Smooth muscle cell (in vitro differentiated cells): ENCODE data around the gene SLC44A4. TPM values are rescaled to one million over a fixed set of nuclear protein-coding genes. Genes with fewer than 3 reads are reported as not detected.
"Not testable (repeated sequence)": the region's sequence is repeated elsewhere in the genome, so short reads cannot be mapped to it uniquely, and the experiment has no call there.

Source experiments
- DNase-seq: peaks from one replicate; lab custom pipeline; 2025; ENCODE audit not compliant: unreplicated experiment; lab: John Stamatoyannopoulos, UW
- H2AFZ ChIP-seq: fragments of 200-600 bp; sonication (generic); 2 replicates; pipeline ENCODE4 v1.6.0; 2016; ENCODE audit warnings: antibody characterized with exemption, low read depth, mild to moderate bottlenecking
- H3F3A ChIP-seq: fragments of 200-600 bp; sonication (generic); 2 replicates; pipeline ENCODE4 v1.6.0; 2017; ENCODE audit warnings: antibody characterized with exemption, low read depth
- H3K27ac ChIP-seq: fragments of 200-600 bp; sonication (generic); 2 replicates; pipeline ENCODE4 v1.5.1; 2016; ENCODE audit warnings: low read depth, mild to moderate bottlenecking
- H3K27me3 ChIP-seq: fragments of 200-600 bp; sonication (generic); 2 replicates; pipeline ENCODE4 v1.6.1; 2016; ENCODE audit warnings: low read depth, mild to moderate bottlenecking
- H3K36me3 ChIP-seq: fragments of 200-600 bp; sonication (generic); 2 replicates; pipeline ENCODE4 v1.5.1; 2016; ENCODE audit warnings: low read depth
- H3K4me1 ChIP-seq: fragments of 200-600 bp; sonication (generic); 2 replicates; pipeline ENCODE4 v1.5.1; 2016; ENCODE audit warnings: low read depth
- H3K4me2 ChIP-seq: fragments of 200-600 bp; sonication (generic); 2 replicates; pipeline ENCODE4 v1.6.0; 2016; ENCODE audit warnings: mild to moderate bottlenecking
- H3K4me3 ChIP-seq: fragments of 200-600 bp; sonication (generic); 2 replicates; pipeline ENCODE4 v1.5.1; 2016; ENCODE audit warnings: mild to moderate bottlenecking
- H3K79me2 ChIP-seq: fragments of 200-600 bp; sonication (generic); 2 replicates; pipeline ENCODE4 v1.6.0; 2016; ENCODE audit warnings: low read depth, mild to moderate bottlenecking
- H3K9ac ChIP-seq: fragments of 200-600 bp; sonication (generic); 2 replicates; pipeline ENCODE4 v1.6.0; 2016; ENCODE audit warnings: low read depth
- H3K9me3 ChIP-seq: fragments of 200-600 bp; sonication (generic); replicated peaks from 2 replicates; pipeline ENCODE4 v1.5.1; 2016; ENCODE audit warnings: low read depth
- H4K20me1 ChIP-seq: fragments of 200-600 bp; sonication (generic); 2 replicates; pipeline ENCODE4 v1.6.0; 2016; ENCODE audit warnings: low read depth
- CTCF ChIP-seq: fragments of 200-600 bp; sonication (generic); IDR thresholded peaks from 2 replicates; pipeline ENCODE4 v1.5.1; 2017; ENCODE audit warnings: borderline replicate concordance, mild to moderate bottlenecking, antibody characterized with exemption; ENCODE audit not compliant: insufficient read depth, poor library complexity, severe bottlenecking
- WGBS: methylation state at CpG from one replicate; pipeline ENCODE4 v1.1.7; 2016; ENCODE audit warnings: low lambda C conversion rate; 5-methylcytosine and 5-hydroxymethylcytosine counted together
- polyA plus RNA-seq: library from polyadenylated mRNA; unstranded; fragments of >200 nt; fragmentation: Nextera tagmentation; extraction: Ambion mirVana; gene quantifications from 2 replicates; pipeline ENCODE4 v1.2.1, GENCODE V29; 2016
- total RNA-seq: library from RNA; depleted of rRNA; stranded (reverse); fragments of >200 nt; gene quantifications from 2 replicates; pipeline ENCODE4 v1.2.3, GENCODE V29; 2014

SLC44A4 gene
- total and polyA plus RNA-seq, 2 experiments from 2014 or later: 0.30 to 0.85 TPM

- no peaks in the 10 kb centered on the region for H3K4me1 ChIP-seq
- no peaks in the 10 kb centered on the region for H3K36me3 ChIP-seq
- H3K79me2 ChIP-seq: no peaks in the 10 kb centered on the region
- no peaks in the 10 kb centered on the region for H3K27me3 ChIP-seq
- H3F3A ChIP-seq: no peaks in the 10 kb centered on the region
- no peak overlapping the region for H3K27ac ChIP-seq
- H2AFZ ChIP-seq: no peak overlapping the region
- H4K20me1 ChIP-seq: no peaks in the 10 kb centered on the region
- H3K9me3 ChIP-seq: no peaks in the 10 kb centered on the region
- 80% methylated on average over 6 of the region's 6 CpGs for WGBS
- TF ChIP-seq CTCF: no peak
- no peak overlapping the region for H3K9ac ChIP-seq
- H3K4me2 ChIP-seq: no peak overlapping the region
- DNase-seq: no peak
- no peak overlapping the region for H3K4me3 ChIP-seq
Measured at GRCh38 chr6:31915756-31916155, 37.0 kb upstream of the SLC44A4 start.

DNA sequence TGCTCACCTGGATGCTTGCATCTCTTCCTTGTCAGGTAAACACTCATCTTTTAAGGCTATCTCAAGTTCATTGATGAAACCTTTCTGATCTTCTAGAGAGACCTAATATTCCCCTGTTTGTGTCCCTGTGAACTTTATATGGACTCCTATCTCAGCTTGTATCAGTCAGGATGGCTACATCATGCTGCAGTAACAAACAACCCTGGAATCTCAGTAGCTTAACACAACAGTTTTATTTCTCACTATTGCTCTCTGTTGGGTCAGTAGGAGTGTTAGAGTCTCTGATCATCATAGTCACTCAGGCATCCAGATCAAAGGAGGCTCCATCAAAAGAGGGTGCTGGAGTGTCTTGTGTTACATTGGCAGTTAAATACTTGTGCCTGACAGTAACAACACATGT lies 36.6 kb upstream of the SLC44A4 start:
- H3K9me3 ChIP-seq: no peaks in the 10 kb centered on the region
- H3K27me3 ChIP-seq: no peaks in the 10 kb centered on the region
- no peak overlapping the region for H3K4me3 ChIP-seq
- DNase-seq: no peak
- no peak overlapping the region for H3K27ac ChIP-seq
- H4K20me1 ChIP-seq: no peaks in the 10 kb centered on the region
- H2AFZ ChIP-seq: no peak overlapping the region
- no peak overlapping the region for H3K9ac ChIP-seq
- no peaks in the 10 kb centered on the region for H3K79me2 ChIP-seq
- no peaks in the 10 kb centered on the region for H3F3A ChIP-seq
- no peak overlapping the region for H3K4me2 ChIP-seq
- no peaks in the 10 kb centered on the region for H3K36me3 ChIP-seq
- H3K4me1 ChIP-seq: no peaks in the 10 kb centered on the region
- no peak for TF ChIP-seq CTCF

GRCh38 chr6:31911826-31912585 lies 33.2 kb upstream of the SLC44A4 start:
- Histone ChIP-seq H3K27ac (peak overlapping the region; percentile 89), H3K4me1 (peaks cover 2% of the 10 kb centered on the region), H3K27me3 (no peaks in the 10 kb centered on the region), H2AFZ (no peak overlapping the region), H3K4me2 (peak overlapping the region; percentile 67), H3K4me3 (no peak overlapping the region), H3F3A (peaks cover 7% of the 10 kb centered on the region), H3K9me3 (no peaks in the 10 kb centered on the region), H4K20me1 (no peaks in the 10 kb centered on the region), H3K9ac (no peak overlapping the region), H3K36me3 (no peaks in the 10 kb centered on the region), H3K79me2 (no peaks in the 10 kb centered on the region)
- 63% methylated on average over 11 of the region's 11 CpGs for WGBS
- DNase-seq: no peak
- no peak for TF ChIP-seq CTCF

- 74% methylated on average over 7 of the region's 7 CpGs for WGBS
- not testable (repeated sequence) for H3K36me3 ChIP-seq, H3K4me1 ChIP-seq, H3K27ac ChIP-seq, H4K20me1 ChIP-seq, H2AFZ ChIP-seq, H3K4me2 ChIP-seq, DNase-seq, H3K9ac ChIP-seq, H3F3A ChIP-seq, H3K9me3 ChIP-seq, H3K27me3 ChIP-seq, H3K4me3 ChIP-seq, H3K79me2 ChIP-seq
Measured at GRCh38 chr6:31909298-31909697, 30.5 kb upstream of the SLC44A4 start.
